GM23248 (cell line): ENCODE results near the gene SLC12A7. TPM values are rescaled to one million over a fixed set of nuclear protein-coding genes. Genes with fewer than 3 reads are reported as not detected.

Source experiments
- DNase-seq: peaks from one replicate; pipeline ENCODE4 v3.0.0-alpha.2; 2015
- H2AFZ ChIP-seq: fragments of 200-600 bp; sonication (generic); 2 replicates; pipeline ENCODE4 v1.6.1; 2016; ENCODE audit warnings: antibody characterized with exemption
- H3F3A ChIP-seq: fragments of 200-600 bp; sonication (generic); 2 replicates; pipeline ENCODE4 v1.6.1; 2016; ENCODE audit warnings: mild to moderate bottlenecking, antibody characterized with exemption, mixed run types; ENCODE audit not compliant: insufficient read depth
- H3K27ac ChIP-seq: fragments of 200-600 bp; sonication (generic); 2 replicates; pipeline ENCODE4 v1.5.1; 2016; ENCODE audit warnings: mild to moderate bottlenecking
- H3K27me3 ChIP-seq: fragments of 200-600 bp; sonication (generic); replicated peaks from 2 replicates; pipeline ENCODE4 v1.6.1; 2016; ENCODE audit warnings: mild to moderate bottlenecking; ENCODE audit not compliant: insufficient read depth
- H3K36me3 ChIP-seq: fragments of 200-600 bp; sonication (generic); 2 replicates; pipeline ENCODE4 v1.6.1; 2016; ENCODE audit warnings: low read depth, mild to moderate bottlenecking
- H3K4me1 ChIP-seq: fragments of 200-600 bp; sonication (generic); 2 replicates; pipeline ENCODE4 v1.6.1; 2016; ENCODE audit warnings: mild to moderate bottlenecking; ENCODE audit not compliant: insufficient read depth
- H3K4me2 ChIP-seq: fragments of 200-600 bp; sonication (generic); one replicate; pipeline ENCODE4 v1.6.1; 2016; ENCODE audit warnings: mild to moderate bottlenecking; ENCODE audit not compliant: unreplicated experiment
- H3K4me3 ChIP-seq: fragments of 200-600 bp; sonication (generic); 2 replicates; pipeline ENCODE4 v1.5.1; 2016; ENCODE audit warnings: mild to moderate bottlenecking
- H3K79me2 ChIP-seq: fragments of 200-600 bp; sonication (generic); 2 replicates; pipeline ENCODE4 v1.6.1; 2016; ENCODE audit warnings: mild to moderate bottlenecking; ENCODE audit not compliant: insufficient read depth
- H3K9ac ChIP-seq: fragments of 200-600 bp; sonication (generic); 2 replicates; pipeline ENCODE4 v1.6.1; 2016; ENCODE audit warnings: mild to moderate bottlenecking
- H3K9me2 ChIP-seq: fragments of 200-600 bp; sonication (generic); 2 replicates; pipeline ENCODE4 v1.6.1; 2016; ENCODE audit warnings: mixed run types, mild to moderate bottlenecking, moderate library complexity; ENCODE audit not compliant: insufficient read depth
- H3K9me3 ChIP-seq: fragments of 200-600 bp; sonication (generic); one replicate; pipeline ENCODE4 v1.6.1; 2017; ENCODE audit warnings: low read depth
- H4K20me1 ChIP-seq: fragments of 200-600 bp; sonication (generic); 2 replicates; pipeline ENCODE4 v1.6.0; 2016; ENCODE audit not compliant: insufficient read depth
- EZH2 ChIP-seq: fragments of 200-600 bp; sonication (generic); IDR thresholded peaks from 2 replicates; pipeline ENCODE4 v1.6.1; 2018; ENCODE audit warnings: antibody characterized with exemption, mild to moderate bottlenecking; ENCODE audit not compliant: insufficient read depth, poor library complexity, severe bottlenecking
- EZH2phosphoT487 ChIP-seq: fragments of 200-600 bp; sonication (generic); IDR thresholded peaks from 2 replicates; pipeline ENCODE4 v1.6.1; 2018; ENCODE audit warnings: antibody characterized with exemption, moderate library complexity, mild to moderate bottlenecking, low read depth; ENCODE audit not compliant: insufficient read depth
- WGBS, 2 experiments: methylation state at CpG; one replicate each; pipeline ENCODE4 v1.1.6; 2015 to 2017; ENCODE audit warnings: low lambda C conversion rate in 2 of 2, low coverage in 1 of 2; ENCODE audit errors: missing lambda C conversion rate in 2 of 2; 5-methylcytosine and 5-hydroxymethylcytosine counted together
- in situ Hi-C: fragments of 300-500 bp; cut with MboI; formaldehyde crosslinking; loops from 2 replicates; pipeline ENCODE4 v1.15.0; 2020
- polyA plus RNA-seq: library from polyadenylated mRNA; unstranded; fragments of >200 nt; fragmentation: Nextera tagmentation; extraction: Ambion mirVana; gene quantifications from 2 replicates; pipeline ENCODE4 v1.2.1, GENCODE V29; 2016
- total RNA-seq: library from RNA; depleted of rRNA; stranded (reverse); fragments of >200 nt; shearing (Covaris generic); gene quantifications from 2 replicates; pipeline ENCODE4 v1.2.3, GENCODE V29; 2014

SLC12A7 gene
- total and polyA plus RNA-seq, 2 experiments from 2014 or later = 0.75 to 1.9 TPM

- Histone ChIP-seq H3K36me3 (no peaks in the 10 kb centered on the region), H3F3A (no peaks in the 10 kb centered on the region), H3K79me2 (no peaks in the 10 kb centered on the region), H3K9ac (no peak overlapping the region), H3K4me2 (no peak overlapping the region), H3K9me2 (no peaks in the 10 kb centered on the region), H3K4me3 (no peak overlapping the region), H3K27ac (no peak overlapping the region), H2AFZ (no peak overlapping the region), H3K27me3 (0 out of 2 replicates have a peak, but pooled peaks cover 4% of the 10 kb centered on the region), H3K4me1 (no peaks in the 10 kb centered on the region), H4K20me1 (no peaks in the 10 kb centered on the region), H3K9me3 (no peaks in the 10 kb centered on the region)
- in situ Hi-C loops = no loop called here
- WGBS, 2 experiments = 55 to 70% methylated on average over 10 to 12 of the region's 12 CpGs
- TF ChIP-seq EZH2phosphoT487 = no peak
- TF ChIP-seq EZH2 = no peak
- no peak for DNase-seq
Observed at GRCh38 chr5:1017056-1017455, 94.8 kb downstream of the SLC12A7 start.

DNA sequence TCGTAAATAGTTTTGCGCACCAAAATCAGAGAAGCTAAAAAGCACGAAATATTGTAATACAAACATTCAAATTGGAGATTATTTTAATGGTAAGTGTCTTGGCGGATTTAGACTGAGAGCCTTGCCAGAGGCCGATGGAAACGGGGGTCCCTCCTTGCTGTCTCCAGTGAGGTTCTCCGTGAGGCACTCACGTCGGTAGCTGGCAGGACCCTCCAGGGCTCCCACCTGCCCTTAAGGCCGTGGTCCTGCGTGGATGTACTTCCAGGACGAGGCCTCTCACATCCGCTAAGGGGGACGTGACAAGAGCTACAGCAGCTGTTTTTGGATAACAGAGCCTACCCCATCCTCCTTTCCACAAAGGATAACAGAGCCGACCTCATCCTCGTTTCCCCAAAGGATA is 95.4 kb downstream of the SLC12A7 start:
- Histone ChIP-seq H3K4me3 (no peak overlapping the region), H3K9ac (no peak overlapping the region), H3K4me1 (no peaks in the 10 kb centered on the region), H3K9me3 (no peaks in the 10 kb centered on the region), H3K36me3 (no peaks in the 10 kb centered on the region), H2AFZ (no peak overlapping the region), H3K9me2 (no peaks in the 10 kb centered on the region), H4K20me1 (no peaks in the 10 kb centered on the region), H3K27me3 (peaks cover 10% of the 10 kb centered on the region; the same call in 1 of the 2 replicates), H3K27ac (no peak overlapping the region), H3K4me2 (no peak overlapping the region), H3K79me2 (no peaks in the 10 kb centered on the region), H3F3A (no peaks in the 10 kb centered on the region)
- in situ Hi-C loops = no loop called here
- no peak for DNase-seq
- TF ChIP-seq EZH2 = no peak
- TF ChIP-seq EZH2phosphoT487 = no peak
- WGBS, 2 experiments = 62 to 70% methylated on average over 16 of the region's 16 CpGs

- DNase-seq = no peak
- Histone ChIP-seq H4K20me1 (no peaks in the 10 kb centered on the region), H3K4me2 (no peak overlapping the region), H3F3A (no peaks in the 10 kb centered on the region), H3K27me3 (peaks cover 14% of the 10 kb centered on the region; the same call in 1 of the 2 replicates), H3K27ac (no peak overlapping the region), H3K9me2 (no peaks in the 10 kb centered on the region), H2AFZ (no peak overlapping the region), H3K9me3 (no peaks in the 10 kb centered on the region), H3K4me3 (no peak overlapping the region), H3K79me2 (no peaks in the 10 kb centered on the region), H3K4me1 (no peaks in the 10 kb centered on the region), H3K9ac (no peak overlapping the region), H3K36me3 (no peaks in the 10 kb centered on the region)
- WGBS, 2 experiments = 72 to 75% methylated on average over 15 to 19 of the region's 19 CpGs
- in situ Hi-C loops = no loop called here
- no peak for TF ChIP-seq EZH2
- no peak for TF ChIP-seq EZH2phosphoT487
Observed at GRCh38 chr5:1016036-1016435, 95.8 kb downstream of the SLC12A7 start.

- H2AFZ ChIP-seq = no peak overlapping the region
- WGBS, 2 experiments = 39 to 59% methylated on average over 7 to 10 of the region's 10 CpGs
- no peak overlapping the region for H3K4me2 ChIP-seq
- TF ChIP-seq EZH2phosphoT487 (no peak), EZH2 (no peak)
- no peaks in the 10 kb centered on the region for H3K36me3 ChIP-seq
- H3K27me3 ChIP-seq = peaks cover 15% of the 10 kb centered on the region; the same call in 1 of the 2 replicates
- no peaks in the 10 kb centered on the region for H3K79me2 ChIP-seq
- H3K9me2 ChIP-seq = no peaks in the 10 kb centered on the region
- H3K27ac ChIP-seq = no peak overlapping the region
- in situ Hi-C loops = no loop called here
- no peak for DNase-seq
- H3K9me3 ChIP-seq = no peaks in the 10 kb centered on the region
- no peak overlapping the region for H3K4me3 ChIP-seq
- no peaks in the 10 kb centered on the region for H3K4me1 ChIP-seq
- H4K20me1 ChIP-seq = no peaks in the 10 kb centered on the region
- no peaks in the 10 kb centered on the region for H3F3A ChIP-seq
- no peak overlapping the region for H3K9ac ChIP-seq
Observed at GRCh38 chr5:1015507-1015906, 96.4 kb downstream of the SLC12A7 start.

DNA sequence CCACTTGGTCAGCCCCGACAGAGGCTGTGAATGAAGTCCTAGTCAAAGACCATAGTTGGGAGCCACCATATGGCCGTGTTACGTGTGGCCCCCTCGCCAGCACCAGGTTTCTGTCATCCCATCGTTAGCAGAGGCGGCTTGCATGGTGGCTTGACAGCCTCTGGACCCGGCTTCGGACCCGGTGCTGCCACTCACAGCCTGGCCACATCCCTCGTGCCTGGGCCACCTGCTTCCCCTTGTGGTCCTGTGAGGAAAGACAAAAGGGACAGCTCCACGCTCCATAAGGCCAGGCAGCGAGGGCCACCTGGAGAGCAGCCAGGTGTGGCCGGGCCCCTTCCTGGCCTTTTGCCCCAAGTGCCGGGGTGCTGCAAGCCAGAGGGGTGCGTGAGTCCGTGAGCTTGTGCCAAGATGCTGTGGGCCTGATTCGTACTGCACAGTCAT is 97.1 kb downstream of the SLC12A7 start:
- H3K27me3 ChIP-seq = peaks cover 22% of the 10 kb centered on the region
- no peak overlapping the region for H3K9ac ChIP-seq
- no peaks in the 10 kb centered on the region for H4K20me1 ChIP-seq
- H3K36me3 ChIP-seq = no peaks in the 10 kb centered on the region
- DNase-seq = no peak
- H3K4me2 ChIP-seq = no peak overlapping the region
- H3F3A ChIP-seq = no peaks in the 10 kb centered on the region
- no peak overlapping the region for H2AFZ ChIP-seq
- WGBS, 2 experiments = 69 to 72% methylated on average over 17 of the region's 17 CpGs
- H3K9me2 ChIP-seq = no peaks in the 10 kb centered on the region
- H3K9me3 ChIP-seq = no peaks in the 10 kb centered on the region
- H3K4me3 ChIP-seq = no peak overlapping the region
- no peaks in the 10 kb centered on the region for H3K79me2 ChIP-seq
- H3K4me1 ChIP-seq = no peaks in the 10 kb centered on the region
- no peak overlapping the region for H3K27ac ChIP-seq
- in situ Hi-C loops = no loop called here
- TF ChIP-seq EZH2 = no peak
- TF ChIP-seq EZH2phosphoT487 = no peak
